ENCODE measurements around the gene AGRN. TPM values are rescaled to one million over a fixed set of nuclear protein-coding genes. Genes with fewer than 3 reads are reported as not detected.

Gene AGRN
- total RNA-seq, 1 donor from 2014 or later = 34.1 TPM

DNA sequence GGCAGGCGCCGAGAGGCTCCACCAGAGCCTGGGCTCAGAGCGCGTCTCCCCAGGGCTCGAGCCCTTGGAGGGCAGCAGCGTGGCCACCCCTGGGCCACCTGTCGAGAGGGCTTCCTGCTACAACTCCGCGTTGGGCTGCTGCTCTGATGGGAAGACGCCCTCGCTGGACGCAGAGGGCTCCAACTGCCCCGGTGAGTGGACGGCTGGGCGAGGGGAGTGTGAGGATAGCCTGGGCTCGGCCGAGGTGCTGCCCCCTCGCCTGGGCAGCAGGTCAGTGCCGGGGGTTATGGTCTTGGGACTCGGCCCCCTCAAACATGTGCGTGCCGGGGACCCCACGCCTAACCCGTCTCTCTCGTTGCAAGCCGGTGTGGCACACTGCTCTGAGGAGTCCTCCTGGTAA lies 26.8 kb downstream of the AGRN start:
- Histone ChIP-seq H3K4me1 (no peaks in the 10 kb centered on the region), H3F3A (ENCODE audit: low read depth) (peaks cover 3% of the 10 kb centered on the region), H3K27me3 (no peaks in the 10 kb centered on the region), H3K4me3 (no peak overlapping the region), H2AFZ (replicated peaks) (no peak overlapping the region), H3K9ac (no peak overlapping the region), H3K27ac (no peak overlapping the region), H3K79me2 (ENCODE audit: low read depth) (no peaks in the 10 kb centered on the region), H3K9me3 (ENCODE audit: low read depth) (no peaks in the 10 kb centered on the region), H3K36me3 (no peaks in the 10 kb centered on the region), H3K4me2 (no peak overlapping the region), H4K20me1 (ENCODE audit: low read depth) (peaks cover 25% of the 10 kb centered on the region)
- no peak for DNase-seq (ENCODE audit: low spot score)
- H3K4me1 Mint-ChIP-seq = no peaks in the 10 kb centered on the region
- TF ChIP-seq EZH2 (IDR thresholded peaks at IDR 0.05) = no peak
- TF ChIP-seq EZH2phosphoT487 (IDR thresholded peaks at IDR 0.05) = no peak
- H3K4me3 Mint-ChIP-seq = no peak overlapping the region
- no peak overlapping the region for H3K27ac Mint-ChIP-seq
- H3K36me3 Mint-ChIP-seq = peaks cover 12% of the 10 kb centered on the region
- peaks cover 2% of the 10 kb centered on the region for H3K27me3 Mint-ChIP-seq (ENCODE audit: insufficient read depth, low read depth)
- no peaks in the 10 kb centered on the region for H3K9me3 Mint-ChIP-seq

DNA sequence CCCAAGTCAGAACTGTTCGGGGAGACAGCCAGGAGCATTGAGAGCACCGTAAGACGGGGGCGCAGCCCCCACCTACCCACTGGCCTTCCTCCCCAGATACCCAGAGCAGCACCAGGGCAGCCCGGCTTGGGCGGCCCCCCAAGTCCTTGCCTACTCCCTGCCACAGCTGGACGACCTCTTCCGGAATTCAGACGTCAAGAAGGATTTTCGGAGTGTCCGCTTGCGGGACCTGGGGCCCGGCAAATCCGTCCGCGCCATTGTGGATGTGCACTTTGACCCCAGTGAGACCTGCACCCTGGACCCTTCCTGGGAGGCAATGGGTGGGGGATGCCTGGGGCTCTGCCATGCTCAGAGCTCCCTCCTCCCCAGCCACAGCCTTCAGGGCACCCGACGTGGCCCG lies 27.5 kb downstream of the AGRN start:
- H3K79me2 ChIP-seq (ENCODE audit: low read depth) = no peaks in the 10 kb centered on the region
- TF ChIP-seq EZH2phosphoT487 (IDR thresholded peaks at IDR 0.05) (no peak), EZH2 (IDR thresholded peaks at IDR 0.05) (no peak)
- TF ChIP-seq, protein P1, sequence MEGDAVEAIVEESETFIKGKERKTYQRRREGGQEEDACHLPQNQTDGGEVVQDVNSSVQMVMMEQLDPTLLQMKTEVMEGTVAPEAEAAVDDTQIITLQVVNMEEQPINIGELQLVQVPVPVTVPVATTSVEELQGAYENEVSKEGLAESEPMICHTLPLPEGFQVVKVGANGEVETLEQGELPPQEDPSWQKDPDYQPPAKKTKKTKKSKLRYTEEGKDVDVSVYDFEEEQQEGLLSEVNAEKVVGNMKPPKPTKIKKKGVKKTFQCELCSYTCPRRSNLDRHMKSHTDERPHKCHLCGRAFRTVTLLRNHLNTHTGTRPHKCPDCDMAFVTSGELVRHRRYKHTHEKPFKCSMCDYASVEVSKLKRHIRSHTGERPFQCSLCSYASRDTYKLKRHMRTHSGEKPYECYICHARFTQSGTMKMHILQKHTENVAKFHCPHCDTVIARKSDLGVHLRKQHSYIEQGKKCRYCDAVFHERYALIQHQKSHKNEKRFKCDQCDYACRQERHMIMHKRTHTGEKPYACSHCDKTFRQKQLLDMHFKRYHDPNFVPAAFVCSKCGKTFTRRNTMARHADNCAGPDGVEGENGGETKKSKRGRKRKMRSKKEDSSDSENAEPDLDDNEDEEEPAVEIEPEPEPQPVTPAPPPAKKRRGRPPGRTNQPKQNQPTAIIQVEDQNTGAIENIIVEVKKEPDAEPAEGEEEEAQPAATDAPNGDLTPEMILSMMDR (IDR thresholded peaks at IDR 0.05) = no peak

DNA sequence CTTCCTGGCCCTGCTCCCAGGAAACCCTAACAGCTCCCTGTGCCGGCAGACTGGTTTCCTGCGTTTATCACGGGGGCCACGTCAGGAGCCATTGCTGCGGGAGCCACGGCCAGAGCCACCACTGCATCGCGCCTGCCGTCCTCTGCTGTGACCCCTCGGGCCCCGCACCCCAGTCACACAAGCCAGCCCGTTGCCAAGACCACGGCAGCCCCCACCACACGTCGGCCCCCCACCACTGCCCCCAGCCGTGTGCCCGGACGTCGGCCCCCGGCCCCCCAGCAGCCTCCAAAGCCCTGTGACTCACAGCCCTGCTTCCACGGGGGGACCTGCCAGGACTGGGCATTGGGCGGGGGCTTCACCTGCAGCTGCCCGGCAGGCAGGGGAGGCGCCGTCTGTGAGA lies 28.0 kb downstream of the AGRN start:
- Histone ChIP-seq H3K36me3 (no peaks in the 10 kb centered on the region), H2AFZ (replicated peaks) (no peak overlapping the region), H3K4me1 (no peaks in the 10 kb centered on the region), H3F3A (ENCODE audit: low read depth) (peaks cover 3% of the 10 kb centered on the region), H3K4me3 (no peak overlapping the region), H3K79me2 (ENCODE audit: low read depth) (no peaks in the 10 kb centered on the region), H3K9ac (no peak overlapping the region), H3K27ac (no peak overlapping the region), H4K20me1 (ENCODE audit: low read depth) (peaks cover 14% of the 10 kb centered on the region), H3K4me2 (no peak overlapping the region), H3K27me3 (no peaks in the 10 kb centered on the region), H3K9me3 (ENCODE audit: low read depth) (no peaks in the 10 kb centered on the region)
- Mint-ChIP-seq H3K27me3 (ENCODE audit: insufficient read depth, low read depth) (peaks cover 2% of the 10 kb centered on the region), H3K27ac (no peak overlapping the region), H3K4me1 (no peaks in the 10 kb centered on the region), H3K36me3 (peaks cover 16% of the 10 kb centered on the region), H3K9me3 (no peaks in the 10 kb centered on the region), H3K4me3 (no peak overlapping the region)
- DNase-seq (ENCODE audit: low spot score) = no peak
- TF ChIP-seq EZH2 (IDR thresholded peaks at IDR 0.05) = no peak
- no peak for TF ChIP-seq EZH2phosphoT487 (IDR thresholded peaks at IDR 0.05)
- TF ChIP-seq, protein P1 (IDR thresholded peaks at IDR 0.05) = no peak

More for the DNA sequence above, 27.5 kb downstream of the AGRN start:
- no peaks in the 10 kb centered on the region for H3K4me1 Mint-ChIP-seq
- no peaks in the 10 kb centered on the region for H3K36me3 ChIP-seq
- H3K4me3 Mint-ChIP-seq = no peak overlapping the region
- H3K27ac Mint-ChIP-seq = no peak overlapping the region
- no peak overlapping the region for H2AFZ ChIP-seq (replicated peaks)
- no peaks in the 10 kb centered on the region for H3K4me1 ChIP-seq
- H3K4me3 ChIP-seq = no peak overlapping the region
- H3K9me3 Mint-ChIP-seq = no peaks in the 10 kb centered on the region
- no peak overlapping the region for H3K27ac ChIP-seq
- H3K4me2 ChIP-seq = no peak overlapping the region
- no peaks in the 10 kb centered on the region for H3K9me3 ChIP-seq (ENCODE audit: low read depth)
- peaks cover 19% of the 10 kb centered on the region for H4K20me1 ChIP-seq (ENCODE audit: low read depth)
- peaks cover 2% of the 10 kb centered on the region for H3K27me3 Mint-ChIP-seq (ENCODE audit: insufficient read depth, low read depth)
- no peaks in the 10 kb centered on the region for H3K27me3 ChIP-seq
- peaks cover 3% of the 10 kb centered on the region for H3F3A ChIP-seq (ENCODE audit: low read depth)
- no peak overlapping the region for H3K9ac ChIP-seq
- no peak for DNase-seq (ENCODE audit: low spot score)
- H3K36me3 Mint-ChIP-seq = peaks cover 14% of the 10 kb centered on the region

DNA sequence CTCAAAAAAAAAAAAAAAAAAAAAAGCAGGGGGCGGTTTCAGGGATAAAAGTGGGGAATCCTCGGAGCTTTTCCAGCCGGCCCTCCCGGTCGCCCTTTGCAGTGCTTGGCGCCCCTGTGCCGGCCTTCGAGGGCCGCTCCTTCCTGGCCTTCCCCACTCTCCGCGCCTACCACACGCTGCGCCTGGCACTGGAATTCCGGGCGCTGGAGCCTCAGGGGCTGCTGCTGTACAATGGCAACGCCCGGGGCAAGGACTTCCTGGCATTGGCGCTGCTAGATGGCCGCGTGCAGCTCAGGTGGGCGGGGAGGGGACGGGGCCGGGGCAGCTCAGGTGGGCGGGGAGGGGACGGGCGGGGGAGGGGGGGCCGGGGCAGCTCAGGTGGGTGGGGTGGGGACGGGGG lies 28.8 kb downstream of the AGRN start:
- Mint-ChIP-seq H3K27me3 (ENCODE audit: insufficient read depth, low read depth) (peaks cover 2% of the 10 kb centered on the region), H3K9me3 (no peaks in the 10 kb centered on the region), H3K4me1 (no peaks in the 10 kb centered on the region), H3K36me3 (peaks cover 13% of the 10 kb centered on the region), H3K4me3 (no peak overlapping the region), H3K27ac (no peak overlapping the region)
- peaks cover 12% of the 10 kb centered on the region for H4K20me1 ChIP-seq (ENCODE audit: low read depth)
- peaks cover 3% of the 10 kb centered on the region for H3F3A ChIP-seq (ENCODE audit: low read depth)
- TF ChIP-seq, protein P1 (IDR thresholded peaks at IDR 0.05) = no peak
- TF ChIP-seq EZH2phosphoT487 (IDR thresholded peaks at IDR 0.05) (no peak), EZH2 (IDR thresholded peaks at IDR 0.05) (no peak)
- H3K27ac ChIP-seq = no peak overlapping the region
- no peak overlapping the region for H3K4me2 ChIP-seq
- no peaks in the 10 kb centered on the region for H3K79me2 ChIP-seq (ENCODE audit: low read depth)
- no peaks in the 10 kb centered on the region for H3K9me3 ChIP-seq (ENCODE audit: low read depth)
- DNase-seq (ENCODE audit: low spot score) = no peak
- no peaks in the 10 kb centered on the region for H3K36me3 ChIP-seq
- H3K4me1 ChIP-seq = no peaks in the 10 kb centered on the region
- H2AFZ ChIP-seq (replicated peaks) = no peak overlapping the region
- no peak overlapping the region for H3K9ac ChIP-seq
- H3K27me3 ChIP-seq = no peaks in the 10 kb centered on the region
- H3K4me3 ChIP-seq = no peak overlapping the region
